GM18526 (cell line): Measurements from ENCODE around the gene CTSH.

Source experiments
- POLR2A ChIP-seq: IDR thresholded peaks from 3 replicates; pipeline ENCODE4 v1.6.1; 2011; ENCODE audit not compliant: insufficient read length; ENCODE audit errors: extremely low read depth

CTSH gene

DNA sequence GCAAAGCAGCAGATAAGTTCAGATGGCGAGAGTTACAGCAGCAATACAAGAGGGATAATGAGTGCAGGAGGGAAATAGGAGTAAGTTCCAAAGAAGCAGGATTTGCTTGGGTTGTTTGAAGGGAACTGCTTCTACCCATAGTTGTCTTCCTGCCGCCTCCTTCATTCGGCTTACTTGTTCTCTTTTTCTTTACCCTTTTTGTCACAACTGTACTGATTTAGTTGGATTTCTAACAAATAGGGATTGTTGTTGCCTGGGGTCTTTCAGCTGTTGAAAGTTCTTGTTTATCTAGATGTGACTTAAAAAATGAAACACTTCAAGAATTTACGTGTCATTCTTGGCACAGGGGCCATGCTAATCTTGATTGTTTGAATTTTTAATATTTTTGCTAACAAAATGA, 46.3 kb downstream of the CTSH start:
- no peak for TF ChIP-seq POLR2A

GRCh38 chr15:78895471-78895870, 49.4 kb downstream of the CTSH start:
- no peak for TF ChIP-seq POLR2A

DNA sequence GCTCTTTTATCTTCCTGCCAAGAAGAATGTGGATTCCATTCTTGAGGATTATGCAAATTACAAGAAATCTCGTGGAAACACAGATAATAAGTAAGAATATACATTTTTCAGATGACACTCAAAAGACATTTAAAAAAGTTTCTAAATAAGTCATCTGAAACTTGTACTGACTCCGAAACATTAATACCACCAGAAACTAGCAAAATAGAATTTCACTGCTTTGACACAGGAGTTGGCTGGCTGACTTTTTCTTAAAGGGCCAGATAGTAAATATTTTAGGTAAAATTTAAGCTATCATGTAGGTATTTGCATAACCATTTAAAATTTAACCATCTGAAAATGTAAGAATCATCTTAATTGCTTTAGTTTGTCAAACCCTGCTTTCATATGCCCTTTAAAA, 51.3 kb downstream of the CTSH start:
- no peak for TF ChIP-seq POLR2A

GRCh38 chr15:78889000-78889399, 55.8 kb downstream of the CTSH start:
- no peak for TF ChIP-seq POLR2A

DNA sequence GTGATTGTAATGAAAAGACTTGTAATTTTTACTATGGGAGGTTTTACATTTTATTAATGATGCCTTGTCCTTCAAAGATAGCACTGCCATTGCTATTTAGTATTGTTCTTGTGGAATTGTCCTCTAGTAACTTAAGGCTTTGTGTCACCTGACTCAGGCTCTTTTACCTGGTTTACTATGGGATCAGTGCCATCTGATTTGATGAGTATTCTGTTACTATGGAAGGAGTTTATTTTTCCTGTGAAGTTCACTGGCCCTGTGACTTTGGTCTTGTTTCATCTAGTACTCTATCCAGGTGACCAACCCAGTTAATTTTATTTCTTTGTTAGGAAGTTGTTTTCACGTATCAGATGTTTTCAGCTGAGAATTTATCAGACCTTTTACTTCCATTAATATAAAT, 63.2 kb downstream of the CTSH start:
- TF ChIP-seq POLR2A = no peak

DNA sequence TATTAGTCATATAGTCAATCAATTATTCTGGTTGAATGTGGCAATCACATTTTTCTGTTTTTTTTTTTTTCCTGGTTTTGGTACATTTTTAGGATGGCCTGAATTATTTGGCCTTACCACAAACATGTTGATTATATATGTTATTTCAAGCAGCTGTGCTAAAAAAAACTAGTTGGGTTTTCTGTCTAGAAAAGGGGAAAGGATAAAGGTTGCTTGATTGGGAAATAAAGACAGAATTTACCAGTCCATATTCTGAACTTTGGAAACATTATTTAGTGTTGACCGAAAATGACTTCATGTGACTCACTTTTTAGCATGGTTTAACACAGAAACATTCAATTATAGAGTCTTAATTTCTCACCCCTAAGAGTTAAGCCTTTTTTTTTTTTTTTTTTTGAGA, 64.0 kb downstream of the CTSH start:
- TF ChIP-seq POLR2A = no peak

DNA sequence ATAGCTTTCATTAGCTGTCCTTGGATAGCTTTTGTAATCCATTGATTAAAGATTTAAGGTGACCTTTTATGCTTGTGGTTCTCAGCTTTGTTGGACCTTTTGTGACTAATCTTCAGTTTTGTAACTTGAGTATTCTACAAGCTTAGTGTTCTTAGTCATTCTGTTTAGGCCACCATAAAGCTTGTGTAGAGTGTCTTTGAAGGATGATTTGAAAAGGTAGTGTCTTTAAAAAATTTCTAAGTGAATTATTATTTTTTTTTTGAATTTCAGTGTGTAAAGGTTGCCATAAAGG, 64.7 kb downstream of the CTSH start:
- TF ChIP-seq POLR2A = no peak

DNA sequence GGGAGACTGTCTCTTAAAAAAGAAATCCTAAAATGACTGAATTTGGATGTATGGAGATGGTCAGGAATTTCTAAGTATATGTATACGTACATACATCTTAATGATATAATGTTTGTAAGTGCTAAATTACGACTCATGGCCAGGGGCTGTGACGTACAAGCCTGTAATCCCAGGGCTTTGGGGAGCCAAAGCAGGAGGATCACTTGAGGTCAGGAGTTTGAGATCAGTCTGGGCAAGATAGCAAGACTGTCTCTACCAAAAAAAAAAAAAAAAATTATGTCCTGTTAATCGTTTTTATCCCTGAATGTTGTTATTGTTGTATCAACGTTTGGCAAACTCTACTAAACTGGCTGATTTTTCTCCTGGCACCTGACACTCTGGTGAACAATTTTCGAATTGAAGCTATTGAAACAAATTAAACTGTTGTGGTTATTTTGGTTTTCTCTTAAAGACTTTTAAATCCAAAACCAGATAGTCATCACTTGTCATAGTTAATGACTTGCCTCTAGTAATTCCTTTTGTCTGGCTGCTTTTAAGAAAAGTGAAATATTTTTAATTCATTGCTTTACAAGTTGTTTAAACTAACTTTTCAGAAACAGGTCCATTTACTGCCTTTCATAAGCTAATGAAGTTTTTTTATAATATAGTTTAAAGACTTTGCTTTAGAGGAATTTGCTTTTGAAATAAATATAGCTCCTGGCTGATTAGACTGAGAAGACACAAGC, 65.2 kb downstream of the CTSH start:
- no peak for TF ChIP-seq POLR2A

GRCh38 chr15:78878356-78878755, 66.5 kb downstream of the CTSH start:
- TF ChIP-seq POLR2A = no peak

- no peak for TF ChIP-seq POLR2A
Observed at GRCh38 chr15:78875107-78875914, 69.5 kb downstream of the CTSH start.

GRCh38 chr15:78873793-78874765, 70.8 kb downstream of the CTSH start:
- no peak for TF ChIP-seq POLR2A

DNA sequence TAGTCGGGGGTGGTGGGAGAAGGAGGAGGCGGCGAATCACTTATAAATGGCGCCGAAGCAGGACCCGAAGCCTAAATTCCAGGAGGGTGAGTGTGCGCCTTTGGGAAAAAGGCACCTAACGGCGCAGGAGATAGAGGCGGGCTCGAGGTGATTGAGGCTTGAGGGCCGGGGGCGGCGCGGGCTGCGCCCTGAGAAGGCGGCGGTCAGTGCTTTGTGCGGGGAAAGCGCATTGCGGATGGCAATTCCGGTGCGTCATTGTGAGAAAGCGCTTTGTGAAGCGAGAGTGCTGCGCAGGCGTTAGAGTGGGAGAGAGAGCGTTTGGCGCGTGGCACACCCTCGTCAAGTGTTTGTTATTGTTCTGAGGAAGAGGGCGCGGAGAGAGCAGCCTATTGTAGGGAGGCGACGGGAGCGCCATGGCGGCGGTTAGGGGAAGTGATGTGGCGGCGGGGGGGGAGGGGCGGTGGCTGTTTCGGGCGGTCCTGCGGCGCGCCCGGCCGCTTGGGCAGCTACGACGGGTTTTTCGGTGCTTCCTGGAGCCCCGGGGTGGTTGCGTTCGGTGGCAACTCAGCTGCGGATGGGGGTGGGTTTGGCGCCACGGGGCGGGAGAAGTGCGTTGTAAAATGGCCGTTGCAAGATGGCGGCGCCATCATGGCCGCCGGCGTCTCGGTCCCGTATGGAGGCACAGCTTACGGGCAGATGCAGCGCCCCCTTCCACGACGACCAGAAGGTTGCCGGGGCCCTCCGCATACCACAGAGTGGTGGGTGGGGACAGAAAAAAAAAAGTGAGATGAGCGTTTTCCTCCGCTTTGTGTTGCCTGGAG, 71.7 kb downstream of the CTSH start:
- TF ChIP-seq POLR2A = peak; percentile 60

GRCh38 chr15:78872155-78872971, 72.5 kb downstream of the CTSH start, which contains the start of gene MORF4L1:
TSS of gene MORF4L1 (plus strand) at chr15:78872890. CDS start at chr15:78873018, 128 bp downstream.
- no peak for TF ChIP-seq POLR2A
